PC-9 (cell line): ENCODE data around the gene LIMK1. TPM values are rescaled to one million over a fixed set of nuclear protein-coding genes. Genes with fewer than 3 reads are reported as not detected.

Experiments used
- BruUV-seq: library from RNA; stranded (reverse); fragments of 400-500 nt; replicated peaks from 2 replicates; lab custom pipeline; 2021; lab: Mats Ljungman, UMichigan
- CTCF ChIA-PET: fragments of 300-600 bp; sonication (Branson Sonifier 250); formaldehyde crosslinking; loops from one replicate; lab custom pipeline; 2022; ENCODE audit warnings: antibody characterized with exemption; lab: Charles Lee
- POLR2A ChIA-PET: fragments of 300-600 bp; sonication (Branson Sonifier 250); formaldehyde crosslinking; loops from one replicate; lab custom pipeline; 2022; ENCODE audit warnings: antibody characterized with exemption; ENCODE audit not compliant: unreplicated experiment; lab: Charles Lee
- DNase-seq, 2 experiments: peaks; one replicate each; pipeline versions ENCODE4 v3.0.0 to v3.0.0-alpha.2; 2015 to 2022; ENCODE audit warnings: mixed read lengths in 1 of 2
- H2AFZ ChIP-seq: fragments of 200-600 bp; sonication (generic); 2 replicates; pipeline ENCODE4 v1.8.1; 2017; ENCODE audit warnings: antibody characterized with exemption
- H3F3A ChIP-seq: fragments of 200-600 bp; sonication (generic); 2 replicates; pipeline ENCODE4 v1.8.1; 2017; ENCODE audit warnings: antibody characterized with exemption, mild to moderate bottlenecking, low read depth; ENCODE audit not compliant: insufficient read depth
- H3K27ac ChIP-seq: fragments of 200-600 bp; sonication (generic); 2 replicates; pipeline ENCODE4 v1.6.1; 2016; ENCODE audit warnings: mixed run types
- H3K27me3 ChIP-seq: fragments of 200-600 bp; sonication (generic); 2 replicates; pipeline ENCODE4 v1.6.1; 2016; ENCODE audit warnings: low read depth, mixed run types; ENCODE audit not compliant: insufficient read depth
- H3K36me3 ChIP-seq: fragments of 200-600 bp; sonication (generic); 2 replicates; pipeline ENCODE4 v1.6.1; 2016; ENCODE audit warnings: low read depth, mixed run types
- H3K4me1 ChIP-seq: fragments of 200-600 bp; sonication (generic); replicated peaks from 2 replicates; pipeline ENCODE4 v1.6.1; 2016; ENCODE audit warnings: mixed run types; ENCODE audit not compliant: insufficient read depth
- H3K4me2 ChIP-seq: fragments of 200-600 bp; sonication (generic); 2 replicates; pipeline ENCODE4 v1.6.1; 2017; ENCODE audit warnings: mixed run types
- H3K4me3 ChIP-seq: fragments of 200-600 bp; sonication (generic); 2 replicates; pipeline ENCODE4 v1.6.1; 2016; ENCODE audit warnings: mixed run types
- H3K79me2 ChIP-seq: fragments of 200-600 bp; sonication (generic); 2 replicates; pipeline ENCODE4 v1.6.1; 2017; ENCODE audit warnings: low read depth, mixed run types
- H3K9me2 ChIP-seq: fragments of 200-600 bp; sonication (generic); 2 replicates; pipeline ENCODE4 v1.8.1; 2017; ENCODE audit warnings: mild to moderate bottlenecking; ENCODE audit not compliant: insufficient read depth
- H3K9me3 ChIP-seq: fragments of 200-600 bp; sonication (generic); 2 replicates; pipeline ENCODE4 v1.8.1; 2016; ENCODE audit warnings: low read depth; ENCODE audit not compliant: insufficient read depth
- H4K20me1 ChIP-seq: fragments of 200-600 bp; sonication (generic); 2 replicates; pipeline ENCODE4 v1.8.1; 2017; ENCODE audit not compliant: insufficient read depth
- CTCF ChIP-seq: fragments of 200-600 bp; sonication (generic); conservative IDR thresholded peaks from 2 replicates; pipeline ENCODE4 v1.6.1; 2017; ENCODE audit warnings: mixed run types, antibody characterized with exemption, mild to moderate bottlenecking, moderate library complexity
- EZH2 ChIP-seq: fragments of 200-600 bp; sonication (generic); IDR thresholded peaks from 2 replicates; pipeline ENCODE4 v1.8.0; 2017; ENCODE audit warnings: antibody characterized with exemption, low read depth
- intact Hi-C: fragments of 100-400 bp; cut with micrococcal nuclease; formaldehyde crosslinking; loops from one replicate; pipeline ENCODE4 v1.10.0; 2022; ENCODE audit not compliant: unreplicated experiment
- total RNA-seq: library from RNA; stranded (reverse); gene quantifications from 2 replicates; pipeline ENCODE4 v1.2.3, GENCODE V29; 2021

Gene LIMK1
- total RNA-seq, 1 experiment from 2014 or later = 148 TPM

GRCh38 chr7:74092321-74092963 is 8.8 kb downstream of the LIMK1 start:
- H3F3A ChIP-seq = peaks cover 45% of the 10 kb centered on the region; the same call in 1 of the 2 replicates
- peaks cover 24% of the 10 kb centered on the region for H3K79me2 ChIP-seq
- no peaks in the 10 kb centered on the region for H3K9me2 ChIP-seq
- peaks cover 38% of the 10 kb centered on the region for H3K4me1 ChIP-seq
- TF ChIP-seq EZH2 (no peak), CTCF (no peak)
- no peak overlapping the region for H2AFZ ChIP-seq
- H3K27me3 ChIP-seq = no peaks in the 10 kb centered on the region
- peak overlapping the region; percentile 78 for H3K27ac ChIP-seq
- DNase-seq = no peak
- ChIA-PET POLR2A (no interaction called here), CTCF (no interaction called here)
- peak overlapping the region; percentile 76; the same call in 1 of the 2 replicates for H3K4me2 ChIP-seq
- intact Hi-C loops = loop anchor here (5.0 kb wide), 1 partner anchor 40 kb away; no protein-coding TSS in a partner anchor
- H4K20me1 ChIP-seq = peaks cover 6% of the 10 kb centered on the region; the same call in 1 of the 2 replicates
- peaks cover under 1% of the 10 kb centered on the region; the same call in 1 of the 2 replicates for H3K9me3 ChIP-seq
- BruUV-seq = no TSS peak
- no peak overlapping the region for H3K4me3 ChIP-seq
- H3K36me3 ChIP-seq = peaks cover 15% of the 10 kb centered on the region

- intact Hi-C loops = loop anchor here (1.0 to 5.0 kb wide), 2 partner anchors 8 to 39 kb away; no protein-coding TSS in a partner anchor
- Histone ChIP-seq H3K4me3 (no peak overlapping the region), H3K4me1 (peaks cover 38% of the 10 kb centered on the region), H3K9me3 (peaks cover 6% of the 10 kb centered on the region; the same call in 1 of the 2 replicates), H4K20me1 (peaks cover 3% of the 10 kb centered on the region; the same call in 1 of the 2 replicates), H3K27ac (peak overlapping the region; percentile 78), H3K79me2 (peaks cover 24% of the 10 kb centered on the region), H3F3A (peaks cover 50% of the 10 kb centered on the region; the same call in 1 of the 2 replicates), H3K36me3 (peaks cover 19% of the 10 kb centered on the region), H3K9me2 (no peaks in the 10 kb centered on the region), H3K4me2 (peak overlapping the region; percentile 76), H3K27me3 (no peaks in the 10 kb centered on the region), H2AFZ (no peak overlapping the region)
- TF ChIP-seq EZH2 (no peak), CTCF (no peak)
- POLR2A ChIA-PET = interaction anchor here (0.6 kb wide), 1 partner anchor 362 kb away, joined by 3 read pairs; no protein-coding TSS in a partner anchor
- CTCF ChIA-PET = no interaction called here
- no peak for DNase-seq
- no TSS peak for BruUV-seq
Observed at GRCh38 chr7:74092964-74093471, 9.4 kb downstream of the LIMK1 start.

GRCh38 chr7:74093671-74094223 is 10.1 kb downstream of the LIMK1 start:
- BruUV-seq = no TSS peak
- Histone ChIP-seq H3K27ac (peak overlapping the region; percentile 78), H3K9me2 (no peaks in the 10 kb centered on the region), H3K27me3 (no peaks in the 10 kb centered on the region), H3K9me3 (peaks cover 6% of the 10 kb centered on the region; the same call in 1 of the 2 replicates), H2AFZ (no peak overlapping the region), H4K20me1 (no peaks in the 10 kb centered on the region), H3K4me3 (peak overlapping the region; percentile 41; the same call in 1 of the 2 replicates), H3K4me1 (peaks cover 38% of the 10 kb centered on the region), H3F3A (peaks cover 53% of the 10 kb centered on the region; the same call in 1 of the 2 replicates), H3K36me3 (peaks cover 18% of the 10 kb centered on the region), H3K4me2 (peak overlapping the region; percentile 76), H3K79me2 (peaks cover 24% of the 10 kb centered on the region)
- TF ChIP-seq CTCF (no peak), EZH2 (no peak)
- peak in 1 of 2 experiments; percentile 72 for DNase-seq
- POLR2A ChIA-PET = interaction anchor here (0.6 to 0.8 kb wide), 4 partner anchors 15 to 361 kb away, joined by 3 to 13 read pairs (median 6); no protein-coding TSS in a partner anchor
- CTCF ChIA-PET = no interaction called here
- intact Hi-C loops = loop anchor here (1.0 to 5.0 kb wide), 3 partner anchors 8 to 49 kb away; no protein-coding TSS in a partner anchor
